Activated T-cell treated with anti-CD3 and anti-CD28 coated beads, Interleukin-2, amount 50 U/mL, for 24 hours (primary cell): ENCODE data around the gene ECD.
"Not testable (repeated sequence)": the region's sequence is repeated elsewhere in the genome, so short reads cannot be mapped to it uniquely, and the experiment has no call there.

ENCODE experiments used
- DNase-seq: peaks from one replicate; pipeline ENCODE4 v3.0.0-alpha.2; 2020
- H3K27ac Mint-ChIP-seq: 2 replicates; pipeline ENCODE4 v1.8.0; 2020; ENCODE audit warnings: mild to moderate bottlenecking, mixed read lengths
- H3K27me3 Mint-ChIP-seq: 2 replicates; pipeline ENCODE4 v1.8.0; 2020; ENCODE audit warnings: mixed read lengths
- H3K36me3 Mint-ChIP-seq: 2 replicates; pipeline ENCODE4 v1.8.0; 2020; ENCODE audit warnings: low read depth, mixed read lengths
- H3K4me1 Mint-ChIP-seq: 2 replicates; pipeline ENCODE4 v1.8.0; 2020; ENCODE audit warnings: low read depth, mixed read lengths
- H3K4me3 Mint-ChIP-seq: 2 replicates; pipeline ENCODE4 v1.8.0; 2020; ENCODE audit warnings: mild to moderate bottlenecking, moderate library complexity, mixed read lengths
- H3K9me3 Mint-ChIP-seq: 2 replicates; pipeline ENCODE4 v1.8.0; 2020; ENCODE audit warnings: mixed read lengths

ECD gene

DNA sequence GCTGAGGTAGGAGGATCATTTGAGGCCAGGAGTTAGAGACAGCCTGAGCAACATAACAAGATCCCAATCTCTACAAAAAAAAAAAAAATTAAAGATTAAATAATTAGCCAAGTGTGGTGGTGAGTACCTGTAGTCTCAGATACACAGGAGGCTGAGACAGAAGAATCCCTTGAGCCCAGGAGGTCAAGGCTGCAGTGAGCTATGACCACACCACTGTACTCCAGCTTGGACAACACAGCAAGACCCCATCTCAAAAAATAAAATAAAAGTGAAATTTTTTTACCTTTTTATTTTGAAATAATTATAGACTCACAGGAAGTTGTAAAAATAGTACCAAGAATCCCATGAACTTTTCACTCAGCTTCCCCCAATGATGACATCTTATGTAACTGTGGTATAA lies 5.1 kb upstream of the ECD start:
- peaks cover 6% of the 10 kb centered on the region for H3K4me1 Mint-ChIP-seq
- H3K27ac Mint-ChIP-seq: no peak overlapping the region
- H3K36me3 Mint-ChIP-seq: peaks cover 22% of the 10 kb centered on the region
- no peaks in the 10 kb centered on the region for H3K27me3 Mint-ChIP-seq
- no peak overlapping the region for H3K4me3 Mint-ChIP-seq
- no peak for DNase-seq
- H3K9me3 Mint-ChIP-seq: no peaks in the 10 kb centered on the region

DNA sequence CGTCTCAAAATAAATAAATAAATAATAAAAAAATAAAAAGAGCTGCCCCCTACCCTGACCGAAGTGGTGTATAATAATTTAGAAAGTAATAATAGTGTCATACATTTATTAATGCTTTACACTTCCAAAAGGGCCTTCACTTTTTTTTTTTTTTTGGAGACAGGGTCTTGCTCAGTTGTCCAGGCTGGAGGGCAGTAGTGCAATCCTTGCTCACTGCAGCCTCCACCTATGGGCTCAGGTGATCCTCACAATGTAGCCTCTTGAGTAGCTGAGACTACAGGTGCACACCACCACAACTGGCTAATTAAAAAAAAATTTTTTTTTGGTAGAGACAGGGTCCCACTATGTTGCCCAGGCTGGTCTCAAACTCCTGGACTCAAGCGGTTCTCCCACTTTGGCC lies 1.5 kb upstream of the ECD start:
- H3K36me3 Mint-ChIP-seq: peaks cover 36% of the 10 kb centered on the region
- DNase-seq: no peak
- no peak overlapping the region for H3K27ac Mint-ChIP-seq
- no peaks in the 10 kb centered on the region for H3K9me3 Mint-ChIP-seq
- peaks cover 28% of the 10 kb centered on the region for H3K4me1 Mint-ChIP-seq
- peak overlapping the region; percentile 67 for H3K4me3 Mint-ChIP-seq
- H3K27me3 Mint-ChIP-seq: no peaks in the 10 kb centered on the region

DNA sequence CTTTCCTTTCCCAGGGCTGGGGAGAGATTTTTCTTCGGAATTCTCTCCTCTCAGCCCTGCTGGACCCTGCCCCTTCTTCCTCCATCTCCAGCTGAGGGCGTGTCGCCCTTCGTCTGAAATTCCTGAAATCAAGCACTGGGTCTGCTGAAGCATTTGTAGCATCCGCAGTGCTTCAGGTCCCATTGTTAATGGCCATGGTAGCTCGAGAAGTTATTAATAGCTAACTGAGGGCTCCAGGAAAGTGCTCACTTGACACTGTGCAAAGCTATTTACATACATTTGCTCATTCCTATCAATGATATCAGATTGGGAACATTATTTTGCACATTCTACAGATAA lies 626 bp upstream of the ECD start:
- H3K36me3 Mint-ChIP-seq: peaks cover 41% of the 10 kb centered on the region
- H3K27me3 Mint-ChIP-seq: no peaks in the 10 kb centered on the region
- no peaks in the 10 kb centered on the region for H3K9me3 Mint-ChIP-seq
- peaks cover 33% of the 10 kb centered on the region for H3K4me1 Mint-ChIP-seq
- peak overlapping the region; percentile 100 for H3K27ac Mint-ChIP-seq
- peak overlapping the region; percentile 100 for H3K4me3 Mint-ChIP-seq
- no peak for DNase-seq

DNA sequence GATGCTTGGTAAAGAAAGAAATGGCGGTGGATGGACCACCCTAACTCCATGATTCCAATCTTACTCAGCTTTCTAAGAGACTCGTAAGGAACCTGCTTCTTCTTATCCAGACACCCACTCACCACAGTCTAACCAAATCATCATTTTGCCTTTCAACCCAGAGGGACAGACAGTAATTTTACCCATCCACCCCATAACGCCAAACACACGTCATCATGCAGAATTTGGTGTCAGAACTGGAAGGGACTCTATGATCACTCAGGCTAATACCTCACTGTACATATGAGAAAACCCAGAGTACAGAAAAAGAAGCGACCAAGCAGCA lies 388 bp downstream of the ECD start:
- no peaks in the 10 kb centered on the region for H3K9me3 Mint-ChIP-seq
- H3K4me3 Mint-ChIP-seq: peak overlapping the region; percentile 100
- no peaks in the 10 kb centered on the region for H3K27me3 Mint-ChIP-seq
- H3K27ac Mint-ChIP-seq: peak overlapping the region; percentile 100
- DNase-seq: no peak
- H3K36me3 Mint-ChIP-seq: peaks cover 49% of the 10 kb centered on the region
- peaks cover 40% of the 10 kb centered on the region for H3K4me1 Mint-ChIP-seq

DNA sequence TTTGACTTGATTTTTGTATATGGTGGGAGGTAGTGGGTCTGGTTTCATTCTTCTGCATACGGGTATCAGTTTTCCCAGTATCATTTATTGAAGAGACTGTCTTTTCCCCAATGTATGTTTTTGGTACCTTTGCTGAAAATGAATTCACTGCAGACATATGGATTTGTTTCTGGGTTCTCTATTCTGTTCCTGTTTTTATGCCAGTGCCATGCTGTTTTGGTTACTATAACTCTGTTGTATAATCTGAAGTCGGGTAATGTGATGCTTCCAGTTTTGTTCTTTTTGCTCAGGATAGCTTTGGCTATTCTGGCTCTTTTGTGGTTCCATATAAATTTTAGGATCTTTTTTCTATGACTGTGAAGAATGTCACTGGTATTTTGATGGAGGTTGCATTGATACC lies 836 bp downstream of the ECD start:
- no peak for DNase-seq
- Mint-ChIP-seq H3K4me3 (peak overlapping the region; percentile 100), H3K9me3 (no peaks in the 10 kb centered on the region), H3K27me3 (no peaks in the 10 kb centered on the region), H3K27ac (peak overlapping the region; percentile 100), H3K4me1 (peaks cover 44% of the 10 kb centered on the region), H3K36me3 (peaks cover 53% of the 10 kb centered on the region)

DNA sequence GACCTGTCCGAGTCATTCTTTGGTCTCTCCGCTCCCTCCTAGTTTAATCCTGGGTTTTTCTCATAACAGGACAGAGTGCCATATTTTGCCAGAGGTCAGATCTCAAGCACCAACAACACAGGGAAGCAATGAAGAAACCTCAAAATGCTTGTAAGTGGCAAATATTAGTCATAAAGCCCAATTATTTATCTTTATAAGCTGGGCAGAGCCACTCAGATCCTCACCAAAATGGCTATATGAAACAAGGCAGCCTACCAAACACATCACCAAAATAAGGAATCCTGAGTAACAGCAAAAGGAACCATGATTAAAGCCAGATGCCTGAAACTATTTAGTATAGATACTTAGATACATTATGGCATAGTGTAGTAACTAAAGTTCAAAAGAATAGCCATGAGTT lies 4.7 kb downstream of the ECD start:
- no peaks in the 10 kb centered on the region for H3K9me3 Mint-ChIP-seq
- H3K27ac Mint-ChIP-seq: peak overlapping the region; percentile 75
- H3K4me1 Mint-ChIP-seq: peaks cover 59% of the 10 kb centered on the region
- peaks cover 71% of the 10 kb centered on the region for H3K36me3 Mint-ChIP-seq
- no peak for DNase-seq
- no peaks in the 10 kb centered on the region for H3K27me3 Mint-ChIP-seq
- no peak overlapping the region for H3K4me3 Mint-ChIP-seq

DNA sequence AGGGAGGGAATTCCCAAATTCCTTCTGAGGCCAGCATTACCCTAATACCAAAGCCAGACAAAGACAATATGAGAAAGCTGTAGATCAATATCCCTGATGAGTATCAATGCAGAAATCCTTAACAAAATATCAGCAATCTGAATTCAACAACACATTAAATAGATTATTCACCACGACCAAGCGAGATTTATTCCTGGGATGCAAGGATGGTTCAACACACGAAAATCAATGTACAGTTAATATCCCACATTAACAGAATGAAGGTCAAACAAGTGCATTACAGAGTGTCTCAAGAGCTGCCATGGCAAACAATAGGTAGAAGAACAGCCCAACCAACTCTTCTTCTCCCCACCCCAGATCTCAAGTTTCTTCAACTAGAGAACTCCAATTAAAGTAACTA lies 6.1 kb downstream of the ECD start:
- Mint-ChIP-seq H3K9me3 (no peaks in the 10 kb centered on the region), H3K27me3 (no peaks in the 10 kb centered on the region), H3K4me1 (peaks cover 52% of the 10 kb centered on the region), H3K36me3 (peaks cover 65% of the 10 kb centered on the region), H3K27ac (peak overlapping the region; percentile 23), H3K4me3 (no peak overlapping the region)
- DNase-seq: no peak

DNA sequence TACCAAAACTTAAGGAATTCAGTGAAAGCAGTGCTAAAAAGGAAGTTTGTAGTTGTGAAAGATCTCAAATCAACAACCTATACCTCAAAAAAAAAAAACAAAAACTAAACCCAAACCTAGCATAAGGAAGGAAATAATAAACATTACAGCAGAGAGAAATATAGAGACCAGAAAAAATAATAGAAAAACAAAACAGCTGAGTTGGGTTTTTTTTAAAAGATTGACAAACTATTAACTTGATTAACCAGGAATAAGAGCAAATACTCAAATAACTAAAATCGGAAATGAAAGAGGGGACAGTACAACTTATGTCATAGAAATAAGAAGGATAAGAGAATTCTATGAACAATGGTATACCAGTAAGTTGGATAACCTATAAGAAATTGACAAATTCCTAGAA lies 6.7 kb downstream of the ECD start:
- DNase-seq: no peak
- peak overlapping the region; percentile 23 for H3K27ac Mint-ChIP-seq
- H3K27me3 Mint-ChIP-seq: no peaks in the 10 kb centered on the region
- H3K36me3 Mint-ChIP-seq: peaks cover 65% of the 10 kb centered on the region
- peaks cover 46% of the 10 kb centered on the region for H3K4me1 Mint-ChIP-seq
- H3K4me3 Mint-ChIP-seq: no peak overlapping the region
- H3K9me3 Mint-ChIP-seq: no peaks in the 10 kb centered on the region

DNA sequence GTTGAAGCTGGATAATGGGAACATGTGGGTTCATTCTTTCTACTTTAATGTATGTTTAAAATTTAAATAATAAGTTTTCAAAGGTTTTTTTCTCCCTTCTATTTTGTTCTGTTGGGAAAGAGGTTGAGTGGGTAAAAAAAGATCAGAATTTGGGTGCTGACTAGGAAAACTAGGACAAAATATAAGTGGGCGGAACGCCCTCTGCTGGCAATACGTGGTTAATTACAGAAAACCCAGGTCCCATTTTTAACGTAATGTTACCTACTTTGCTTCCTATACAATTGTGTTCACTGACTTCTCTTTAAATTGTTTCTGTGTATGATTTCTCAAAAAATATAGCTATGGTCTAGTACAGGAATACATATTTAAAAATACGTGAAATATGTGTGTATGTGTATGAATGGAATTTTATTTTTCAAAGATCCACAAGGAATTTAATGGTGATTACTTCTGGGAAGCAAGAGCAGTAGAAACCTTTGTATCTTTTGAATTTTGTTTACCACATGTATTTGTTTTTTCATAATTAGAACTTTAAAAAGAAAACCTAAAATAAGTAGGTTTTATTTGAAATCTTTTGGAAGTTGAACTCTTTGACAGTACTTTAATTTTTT lies 8.7 kb downstream of the ECD start:
- Mint-ChIP-seq H3K27me3 (no peaks in the 10 kb centered on the region), H3K9me3 (no peaks in the 10 kb centered on the region), H3K4me3 (no peak overlapping the region), H3K27ac (peak overlapping the region; percentile 77), H3K36me3 (peaks cover 68% of the 10 kb centered on the region), H3K4me1 (peaks cover 37% of the 10 kb centered on the region)
- DNase-seq: peak; percentile 57

DNA sequence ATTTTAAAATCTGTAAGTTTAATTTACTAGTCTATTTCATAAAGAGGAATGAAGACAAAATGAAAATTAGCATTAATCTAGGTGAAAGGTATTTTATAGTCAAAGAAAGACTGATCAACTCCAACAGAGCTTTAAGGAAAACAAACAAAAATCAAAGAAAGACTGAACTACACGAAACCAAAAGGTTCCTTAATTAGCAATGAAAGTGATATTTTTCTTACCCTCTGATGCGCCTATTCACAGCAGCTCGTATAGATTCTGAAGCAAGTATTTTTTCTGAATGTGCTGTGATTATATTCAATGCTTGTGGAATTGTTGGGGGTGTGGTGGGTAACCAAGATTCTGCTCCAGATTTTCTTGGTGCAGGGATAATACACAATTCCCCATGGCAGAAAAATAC lies 11.8 kb downstream of the ECD start:
- H3K27me3 Mint-ChIP-seq: no peaks in the 10 kb centered on the region
- no peaks in the 10 kb centered on the region for H3K9me3 Mint-ChIP-seq
- no peak for DNase-seq
- H3K27ac Mint-ChIP-seq: no peak overlapping the region
- H3K4me1 Mint-ChIP-seq: peaks cover 12% of the 10 kb centered on the region
- peaks cover 69% of the 10 kb centered on the region for H3K36me3 Mint-ChIP-seq
- H3K4me3 Mint-ChIP-seq: no peak overlapping the region

DNA sequence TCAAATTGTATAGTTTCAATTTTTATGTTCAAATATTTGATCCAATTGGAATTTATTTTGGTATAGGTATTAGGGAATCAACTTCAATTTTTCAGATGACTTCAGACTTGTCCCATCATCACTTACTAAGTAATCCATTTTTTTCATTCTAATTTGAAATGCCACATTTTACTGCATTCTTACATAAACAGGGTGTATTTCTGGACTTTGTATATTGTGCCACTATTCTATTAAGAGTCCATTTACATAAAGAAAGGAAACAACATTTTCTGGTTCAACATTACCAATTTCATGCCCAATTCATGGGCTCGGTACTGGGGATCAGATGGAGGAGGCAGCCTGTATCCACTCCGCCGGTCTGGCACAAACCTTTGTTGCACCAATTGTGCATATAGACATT lies 15.8 kb downstream of the ECD start:
- Mint-ChIP-seq H3K27ac (no peak overlapping the region), H3K27me3 (no peaks in the 10 kb centered on the region), H3K4me1 (peaks cover 4% of the 10 kb centered on the region), H3K4me3 (no peak overlapping the region), H3K36me3 (peaks cover 87% of the 10 kb centered on the region), H3K9me3 (no peaks in the 10 kb centered on the region)
- DNase-seq: no peak

DNA sequence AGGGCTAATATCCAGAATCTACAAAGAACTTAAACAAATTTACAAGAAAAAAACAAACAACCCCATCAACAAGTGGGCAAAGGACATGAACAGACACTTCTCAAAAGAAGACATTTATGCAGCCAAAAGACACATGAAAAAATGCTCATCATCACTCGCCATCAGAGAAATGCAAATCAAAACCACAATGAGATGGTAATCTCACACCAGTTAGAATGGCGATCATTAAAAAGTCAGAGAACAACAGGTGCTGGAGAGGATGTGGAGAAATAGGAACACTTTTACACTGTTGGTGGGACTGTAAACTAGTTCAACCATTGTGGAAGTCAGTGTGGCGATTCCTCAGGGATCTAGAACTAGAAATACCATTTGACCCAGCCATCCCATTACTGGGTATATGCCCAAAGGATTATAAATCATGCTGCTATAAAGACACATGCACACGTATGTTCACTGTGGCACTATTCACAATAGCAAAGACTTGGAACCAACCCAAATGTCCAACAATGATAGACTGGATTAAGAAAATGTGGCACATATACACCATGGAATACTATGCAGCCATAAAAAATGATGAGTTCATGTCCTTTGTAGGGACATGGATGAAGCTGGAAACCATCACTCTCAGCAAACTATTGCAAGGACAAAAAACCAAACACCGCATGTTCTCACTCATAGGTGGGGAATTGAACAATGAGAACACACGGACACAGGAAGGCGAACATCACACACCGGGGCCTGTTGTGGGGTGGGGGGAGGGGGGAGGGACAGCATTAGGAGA lies 17.0 kb downstream of the ECD start:
- DNase-seq, H3K9me3 Mint-ChIP-seq, H3K4me3 Mint-ChIP-seq, H3K27me3 Mint-ChIP-seq, H3K4me1 Mint-ChIP-seq: not testable (repeated sequence)
- peaks cover 85% of the 10 kb centered on the region for H3K36me3 Mint-ChIP-seq
- H3K27ac Mint-ChIP-seq: peak overlapping the region; percentile 30

DNA sequence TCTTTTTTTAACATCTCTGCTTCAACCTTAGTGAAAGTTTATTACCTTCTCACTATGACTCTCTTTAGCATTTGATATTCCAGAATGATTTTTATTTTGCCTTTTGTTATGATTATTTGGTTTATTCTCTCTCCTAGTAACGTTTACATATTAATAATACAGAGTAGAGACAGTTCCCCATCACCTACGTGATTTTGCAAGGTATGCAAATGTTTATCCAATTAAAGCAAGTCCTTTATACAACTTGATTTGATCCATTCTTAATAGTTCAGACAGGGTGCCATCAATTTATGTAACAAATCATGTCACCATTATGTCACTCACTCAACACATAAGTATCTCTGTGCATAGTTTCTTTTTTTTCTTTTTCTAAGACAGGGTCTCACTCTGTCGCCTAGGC lies 26.2 kb downstream of the ECD start:
- no peak for DNase-seq
- Mint-ChIP-seq H3K4me3 (no peak overlapping the region), H3K4me1 (no peaks in the 10 kb centered on the region), H3K36me3 (peaks cover 68% of the 10 kb centered on the region), H3K27ac (no peak overlapping the region), H3K27me3 (no peaks in the 10 kb centered on the region), H3K9me3 (no peaks in the 10 kb centered on the region)

DNA sequence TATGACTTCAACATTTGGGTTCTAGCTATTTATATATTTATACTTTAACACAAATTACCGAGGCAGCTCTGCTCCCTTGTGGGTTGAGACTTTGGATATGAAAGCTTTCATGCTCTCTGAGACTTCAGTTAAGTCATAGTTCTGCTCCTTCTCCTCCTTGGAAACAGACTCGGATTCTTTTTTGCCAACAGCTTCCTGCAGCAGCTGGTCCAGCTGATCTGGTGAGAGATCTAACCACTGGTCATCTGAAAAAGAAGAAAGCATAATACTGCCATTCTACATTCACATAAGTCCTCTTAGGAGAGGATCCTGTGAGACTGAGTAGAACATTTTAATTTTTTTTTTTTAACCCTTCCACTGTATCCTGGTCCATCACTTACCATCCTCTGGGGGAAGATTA lies 28.6 kb downstream of the ECD start:
- Mint-ChIP-seq H3K27me3 (no peaks in the 10 kb centered on the region), H3K27ac (no peak overlapping the region), H3K36me3 (peaks cover 74% of the 10 kb centered on the region), H3K4me3 (no peak overlapping the region), H3K4me1 (no peaks in the 10 kb centered on the region), H3K9me3 (no peaks in the 10 kb centered on the region)
- DNase-seq: no peak

DNA sequence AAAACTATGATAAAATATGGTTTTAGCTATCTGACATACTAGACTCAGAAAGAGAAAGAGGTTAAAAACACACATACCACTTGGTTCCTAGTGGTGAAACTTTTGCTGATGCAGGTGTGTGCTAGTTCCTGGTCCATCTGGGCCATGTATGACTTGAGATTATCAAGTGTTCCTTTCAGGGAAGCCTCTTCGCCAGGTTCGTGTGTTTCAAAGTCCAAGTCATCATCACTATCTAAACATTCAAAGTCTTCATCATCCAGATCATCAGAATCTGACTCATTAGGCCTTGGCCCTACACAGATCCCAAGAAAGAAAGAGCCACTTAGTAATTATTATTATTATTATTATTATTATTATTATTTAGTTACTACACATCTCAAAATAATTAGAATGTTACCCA lies 31.2 kb downstream of the ECD start:
- no peaks in the 10 kb centered on the region for H3K9me3 Mint-ChIP-seq
- no peak overlapping the region for H3K4me3 Mint-ChIP-seq
- H3K4me1 Mint-ChIP-seq: peaks cover 1% of the 10 kb centered on the region
- H3K27me3 Mint-ChIP-seq: no peaks in the 10 kb centered on the region
- peaks cover 80% of the 10 kb centered on the region for H3K36me3 Mint-ChIP-seq
- no peak overlapping the region for H3K27ac Mint-ChIP-seq
- DNase-seq: no peak

DNA sequence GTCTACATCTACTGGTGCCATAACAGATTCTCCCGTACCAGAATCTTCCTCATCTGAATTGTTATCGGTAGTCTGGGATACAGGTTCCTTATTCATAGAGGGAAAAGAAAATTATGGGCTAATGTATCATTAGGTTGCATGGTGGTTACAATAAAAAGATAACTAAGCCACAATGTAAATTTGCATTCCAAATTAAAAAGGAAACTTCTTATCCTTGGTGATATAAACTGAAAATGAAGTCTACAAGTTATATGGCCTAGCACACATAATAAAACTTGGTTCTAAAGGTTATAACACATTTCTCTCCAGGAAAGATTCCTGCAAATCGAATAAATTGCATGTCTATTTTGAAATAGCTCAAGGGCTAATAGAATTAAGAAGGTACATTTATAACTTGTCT lies 33.1 kb downstream of the ECD start:
- H3K4me1 Mint-ChIP-seq: peaks cover 1% of the 10 kb centered on the region
- no peak for DNase-seq
- no peaks in the 10 kb centered on the region for H3K9me3 Mint-ChIP-seq
- no peak overlapping the region for H3K27ac Mint-ChIP-seq
- no peaks in the 10 kb centered on the region for H3K27me3 Mint-ChIP-seq
- peaks cover 85% of the 10 kb centered on the region for H3K36me3 Mint-ChIP-seq
- no peak overlapping the region for H3K4me3 Mint-ChIP-seq
